ENCODE data around the gene CDX1. TPM values are rescaled to one million over a fixed set of nuclear protein-coding genes. Genes with fewer than 3 reads are reported as not detected.

CDX1 gene
- total and polyA plus RNA-seq, 2 of the 8 experiments (the other 6 are each of a cell fraction or from before 2014, with no cell fraction given) = not detected

GRCh38 chr5:150146862-150147601 lies 19.5 kb upstream of the CDX1 start (continued):
- TF ChIP-seq SIN3A (conservative IDR thresholded peaks at IDR 0.05 in 1 of 2, IDR thresholded peaks at IDR 0.05 in 1 of 2; ENCODE audit: low read depth in 1 of 2, low read length in 2 of 2) (no peak), RBBP5 (IDR thresholded peaks at IDR 0.05; ENCODE audit: borderline replicate concordance, low read depth, low read length) (no peak), RNF2 (IDR thresholded peaks at IDR 0.05; ENCODE audit: borderline replicate concordance, low read depth, low read length, missing control alignments, poor library complexity, severe bottlenecking) (no peak)
- TF ChIP-seq, protein P1, sequence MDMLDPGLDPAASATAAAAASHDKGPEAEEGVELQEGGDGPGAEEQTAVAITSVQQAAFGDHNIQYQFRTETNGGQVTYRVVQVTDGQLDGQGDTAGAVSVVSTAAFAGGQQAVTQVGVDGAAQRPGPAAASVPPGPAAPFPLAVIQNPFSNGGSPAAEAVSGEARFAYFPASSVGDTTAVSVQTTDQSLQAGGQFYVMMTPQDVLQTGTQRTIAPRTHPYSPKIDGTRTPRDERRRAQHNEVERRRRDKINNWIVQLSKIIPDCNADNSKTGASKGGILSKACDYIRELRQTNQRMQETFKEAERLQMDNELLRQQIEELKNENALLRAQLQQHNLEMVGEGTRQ (IDR thresholded peaks at IDR 0.05; ENCODE audit: low read length) = no peak

All from H1 (cell line).